ENCODE measurements around the gene ZSWIM2.
A peak's percentile ranks its signal among the peaks of the same experiment; 100 is the strongest.

DNA sequence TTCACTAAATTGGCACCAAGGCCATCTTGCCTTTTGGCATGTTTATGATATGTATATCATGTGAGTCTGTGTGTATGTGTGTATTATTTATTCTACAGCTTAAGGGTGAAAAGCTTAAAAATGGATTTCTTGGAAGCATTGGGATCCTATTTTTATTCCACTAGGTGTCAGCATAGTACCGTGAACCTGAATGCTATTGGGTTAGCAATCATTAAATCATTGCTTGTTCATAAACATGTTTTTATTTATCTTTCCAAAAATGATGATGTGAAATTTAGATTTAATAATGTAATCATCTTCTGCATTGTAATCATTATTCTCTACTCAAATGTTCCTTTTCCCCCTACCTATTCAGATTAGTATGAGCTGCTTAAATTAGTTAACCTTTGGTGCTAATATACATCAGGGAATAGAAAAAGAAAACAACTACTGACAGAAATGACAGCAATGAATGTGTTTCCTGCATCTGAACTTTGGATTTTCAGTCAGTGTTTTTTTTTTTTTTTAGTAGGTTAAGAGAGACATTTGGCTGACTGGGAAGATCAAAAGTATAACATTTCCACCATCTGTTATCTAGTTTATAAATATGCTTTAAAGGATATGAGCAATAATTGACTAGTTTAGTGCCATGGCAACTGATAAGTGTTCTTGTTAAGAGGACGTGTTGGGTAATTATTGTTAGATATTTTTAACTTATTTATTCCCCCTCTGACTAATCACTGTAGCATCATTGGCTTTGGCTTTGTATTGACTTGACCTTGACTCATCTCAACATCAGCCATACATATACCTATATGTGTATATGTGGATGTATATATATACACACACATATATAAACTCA lies 14.1 kb upstream of the ZSWIM2 start:
- TF ChIP-seq, protein P1, sequence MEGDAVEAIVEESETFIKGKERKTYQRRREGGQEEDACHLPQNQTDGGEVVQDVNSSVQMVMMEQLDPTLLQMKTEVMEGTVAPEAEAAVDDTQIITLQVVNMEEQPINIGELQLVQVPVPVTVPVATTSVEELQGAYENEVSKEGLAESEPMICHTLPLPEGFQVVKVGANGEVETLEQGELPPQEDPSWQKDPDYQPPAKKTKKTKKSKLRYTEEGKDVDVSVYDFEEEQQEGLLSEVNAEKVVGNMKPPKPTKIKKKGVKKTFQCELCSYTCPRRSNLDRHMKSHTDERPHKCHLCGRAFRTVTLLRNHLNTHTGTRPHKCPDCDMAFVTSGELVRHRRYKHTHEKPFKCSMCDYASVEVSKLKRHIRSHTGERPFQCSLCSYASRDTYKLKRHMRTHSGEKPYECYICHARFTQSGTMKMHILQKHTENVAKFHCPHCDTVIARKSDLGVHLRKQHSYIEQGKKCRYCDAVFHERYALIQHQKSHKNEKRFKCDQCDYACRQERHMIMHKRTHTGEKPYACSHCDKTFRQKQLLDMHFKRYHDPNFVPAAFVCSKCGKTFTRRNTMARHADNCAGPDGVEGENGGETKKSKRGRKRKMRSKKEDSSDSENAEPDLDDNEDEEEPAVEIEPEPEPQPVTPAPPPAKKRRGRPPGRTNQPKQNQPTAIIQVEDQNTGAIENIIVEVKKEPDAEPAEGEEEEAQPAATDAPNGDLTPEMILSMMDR (IDR thresholded peaks at IDR 0.05; ENCODE audit: poor library complexity, severe bottlenecking) = peak; percentile 89
- TF ChIP-seq EZH2 (IDR thresholded peaks at IDR 0.05; ENCODE audit: borderline replicate concordance, insufficient read depth, low read length, poor library complexity, severe bottlenecking) (no peak), TAF1 (IDR thresholded peaks at IDR 0.05; ENCODE audit: low read depth) (no peak), POLR2AphosphoS5 (IDR thresholded peaks at IDR 0.05) (no peak), EP300 (conservative IDR thresholded peaks at IDR 0.05; ENCODE audit: poor library complexity, severe bottlenecking) (no peak), RAD21 (conservative IDR thresholded peaks at IDR 0.05) (peak; percentile 93), MXI1 (conservative IDR thresholded peaks at IDR 0.05; ENCODE audit: poor library complexity, severe bottlenecking) (no peak), SMC3 (conservative IDR thresholded peaks at IDR 0.05; ENCODE audit: poor library complexity) (peak; percentile 94)
- TF ChIP-seq, protein P2, sequence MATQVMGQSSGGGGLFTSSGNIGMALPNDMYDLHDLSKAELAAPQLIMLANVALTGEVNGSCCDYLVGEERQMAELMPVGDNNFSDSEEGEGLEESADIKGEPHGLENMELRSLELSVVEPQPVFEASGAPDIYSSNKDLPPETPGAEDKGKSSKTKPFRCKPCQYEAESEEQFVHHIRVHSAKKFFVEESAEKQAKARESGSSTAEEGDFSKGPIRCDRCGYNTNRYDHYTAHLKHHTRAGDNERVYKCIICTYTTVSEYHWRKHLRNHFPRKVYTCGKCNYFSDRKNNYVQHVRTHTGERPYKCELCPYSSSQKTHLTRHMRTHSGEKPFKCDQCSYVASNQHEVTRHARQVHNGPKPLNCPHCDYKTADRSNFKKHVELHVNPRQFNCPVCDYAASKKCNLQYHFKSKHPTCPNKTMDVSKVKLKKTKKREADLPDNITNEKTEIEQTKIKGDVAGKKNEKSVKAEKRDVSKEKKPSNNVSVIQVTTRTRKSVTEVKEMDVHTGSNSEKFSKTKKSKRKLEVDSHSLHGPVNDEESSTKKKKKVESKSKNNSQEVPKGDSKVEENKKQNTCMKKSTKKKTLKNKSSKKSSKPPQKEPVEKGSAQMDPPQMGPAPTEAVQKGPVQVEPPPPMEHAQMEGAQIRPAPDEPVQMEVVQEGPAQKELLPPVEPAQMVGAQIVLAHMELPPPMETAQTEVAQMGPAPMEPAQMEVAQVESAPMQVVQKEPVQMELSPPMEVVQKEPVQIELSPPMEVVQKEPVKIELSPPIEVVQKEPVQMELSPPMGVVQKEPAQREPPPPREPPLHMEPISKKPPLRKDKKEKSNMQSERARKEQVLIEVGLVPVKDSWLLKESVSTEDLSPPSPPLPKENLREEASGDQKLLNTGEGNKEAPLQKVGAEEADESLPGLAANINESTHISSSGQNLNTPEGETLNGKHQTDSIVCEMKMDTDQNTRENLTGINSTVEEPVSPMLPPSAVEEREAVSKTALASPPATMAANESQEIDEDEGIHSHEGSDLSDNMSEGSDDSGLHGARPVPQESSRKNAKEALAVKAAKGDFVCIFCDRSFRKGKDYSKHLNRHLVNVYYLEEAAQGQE (IDR thresholded peaks at IDR 0.05; ENCODE audit: borderline replicate concordance) = no peak
